NCI-H2227 treated with DMSO at 0.1 percent for 48 hours (cell line): ENCODE results near the gene ADH1B.
"Not testable (repeated sequence)": the region's sequence is repeated elsewhere in the genome, so short reads cannot be mapped to it uniquely, and the experiment has no call there.

ENCODE experiments used
- DNase-seq: peaks from one replicate; lab custom pipeline; 2025; lab: John Stamatoyannopoulos, UW

ADH1B gene

GRCh38 chr4:99324361-99324760 is 3.2 kb upstream of the ADH1B start:
- no peak for DNase-seq

GRCh38 chr4:99323756-99324155 is 2.6 kb upstream of the ADH1B start:
- no peak for DNase-seq

- DNase-seq, result not testable (repeated sequence)
Measured at GRCh38 chr4:99317811-99318210, 3.4 kb downstream of the ADH1B start.

- no peak for DNase-seq
Measured at GRCh38 chr4:99317354-99317753, 3.8 kb downstream of the ADH1B start.

- DNase-seq, result no peak
Measured at GRCh38 chr4:99315839-99316238, 5.4 kb downstream of the ADH1B start.

- DNase-seq, result no peak
Measured at GRCh38 chr4:99314211-99314610, 7.0 kb downstream of the ADH1B start.

- DNase-seq, result no peak
Measured at GRCh38 chr4:99310389-99310788, 10.8 kb downstream of the ADH1B start.

GRCh38 chr4:99305638-99306400 is 15.4 kb downstream of the ADH1B start:
- no peak for DNase-seq

GRCh38 chr4:99301376-99302164 is 19.6 kb downstream of the ADH1B start:
- no peak for DNase-seq

- no peak for DNase-seq
Measured at GRCh38 chr4:99300934-99301333, 20.3 kb downstream of the ADH1B start.

GRCh38 chr4:99293357-99293756 is 27.8 kb downstream of the ADH1B start:
- no peak for DNase-seq

- DNase-seq, result no peak
Measured at GRCh38 chr4:99290848-99291786, 30.1 kb downstream of the ADH1B start, which contains the start of gene ADH1A. Gene ADH1A, minus strand, starts transcription at chr4:99290985. Its CDS starts 71 bp downstream, at chr4:99290914.

GRCh38 chr4:99285387-99285786 is 35.8 kb downstream of the ADH1B start:
- no peak for DNase-seq

GRCh38 chr4:99282731-99283130 is 38.5 kb downstream of the ADH1B start:
- DNase-seq, result no peak

GRCh38 chr4:99281261-99281660 is 39.9 kb downstream of the ADH1B start:
- no peak for DNase-seq

GRCh38 chr4:99276417-99276816 is 44.8 kb downstream of the ADH1B start:
- DNase-seq, result no peak

GRCh38 chr4:99275885-99276284 is 45.3 kb downstream of the ADH1B start:
- DNase-seq, result no peak

GRCh38 chr4:99275050-99275449 is 46.2 kb downstream of the ADH1B start:
- no peak for DNase-seq

GRCh38 chr4:99273704-99274103 is 47.5 kb downstream of the ADH1B start:
- DNase-seq, result no peak

- no peak for DNase-seq
Measured at GRCh38 chr4:99264927-99265326, 56.3 kb downstream of the ADH1B start.
